Measurements from ENCODE around the gene CAMK2D.

GRCh38 chr4:113500424-113500823 is 261.1 kb downstream of the CAMK2D start:
- TF ChIP-seq CTCF (conservative IDR thresholded peaks at IDR 0.05 in 1 of 2, IDR thresholded peaks at IDR 0.05 in 1 of 2; ENCODE audit: low read depth in 1 of 2, low read length in 2 of 2), result no peak
- TF ChIP-seq EZH2 (IDR thresholded peaks at IDR 0.05; ENCODE audit: low read length, missing control alignments), result no peak

All from fibroblast of lung (primary cell).